Caco-2 (cell line): Measurements from ENCODE around the gene SIAH2. TPM values are rescaled to one million over a fixed set of nuclear protein-coding genes. Genes with fewer than 3 reads are reported as not detected.
"Not testable (repeated sequence)": the region's sequence is repeated elsewhere in the genome, so short reads cannot be mapped to it uniquely, and the experiment has no call there.

ENCODE experiments used
- BruUV-seq: library from RNA; stranded (reverse); fragments of 400-500 nt; replicated peaks from 2 replicates; lab custom pipeline; 2021; lab: Mats Ljungman, UMichigan
- CTCF ChIA-PET: fragments of 300-600 bp; sonication (Branson Sonifier 250); formaldehyde crosslinking; loops from one replicate; lab custom pipeline; 2022; ENCODE audit warnings: antibody characterized with exemption; lab: Charles Lee
- POLR2A ChIA-PET: fragments of 300-600 bp; sonication (Branson Sonifier 250); formaldehyde crosslinking; loops from one replicate; lab custom pipeline; 2022; ENCODE audit warnings: antibody characterized with exemption; lab: Charles Lee
- DNase-seq, 2 experiments: peaks; one replicate each; pipeline versions ENCODE4 v3.0.0 to v3.0.0-alpha.2; 2020 to 2022
- H3K27me3 ChIP-seq: replicated peaks from 2 replicates; pipeline ENCODE4 v1.6.0; 2011; ENCODE audit warnings: low read length; ENCODE audit not compliant: control insufficient read depth, insufficient read depth
- H3K36me3 ChIP-seq: 2 replicates; pipeline ENCODE4 v1.5.1; 2011; ENCODE audit warnings: low read length; ENCODE audit not compliant: control insufficient read depth, insufficient read depth
- H3K4me1 ChIP-seq: fragments of 250-450 bp; sonication (Bioruptor Pico); 2 replicates; pipeline ENCODE4 v1.5.1; 2020; ENCODE audit warnings: mild to moderate bottlenecking
- H3K4me3 ChIP-seq: 2 replicates; pipeline ENCODE4 v1.5.1; 2011; ENCODE audit warnings: low read depth, mild to moderate bottlenecking, control low read depth, low read length
- H3K9me3 ChIP-seq: fragments of 250-450 bp; sonication (Bioruptor Pico); 2 replicates; pipeline ENCODE4 v1.5.1; 2020; ENCODE audit warnings: mild to moderate bottlenecking, moderate library complexity
- H3K27ac Mint-ChIP-seq: one replicate; pipeline ENCODE4 v1.8.0; 2022; ENCODE audit warnings: mixed read lengths; ENCODE audit not compliant: unreplicated experiment
- H3K27me3 Mint-ChIP-seq: one replicate; pipeline ENCODE4 v1.8.0; 2022; ENCODE audit warnings: mixed read lengths; ENCODE audit not compliant: insufficient read depth, unreplicated experiment
- H3K36me3 Mint-ChIP-seq: one replicate; pipeline ENCODE4 v1.8.0; 2022; ENCODE audit warnings: mild to moderate bottlenecking, mixed read lengths; ENCODE audit not compliant: insufficient read depth, unreplicated experiment
- H3K4me1 Mint-ChIP-seq: one replicate; pipeline ENCODE4 v1.8.0; 2022; ENCODE audit warnings: low read depth, mixed read lengths; ENCODE audit not compliant: unreplicated experiment
- H3K4me3 Mint-ChIP-seq: one replicate; pipeline ENCODE4 v1.8.0; 2022; ENCODE audit warnings: mild to moderate bottlenecking, moderate library complexity, mixed read lengths; ENCODE audit not compliant: unreplicated experiment
- H3K9me3 Mint-ChIP-seq: one replicate; pipeline ENCODE4 v1.8.0; 2022; ENCODE audit warnings: mixed read lengths; ENCODE audit not compliant: unreplicated experiment
- CTCF ChIP-seq, 2 experiments: fragments of 200-600 bp in 1 of 2; IDR thresholded peaks; 1 replicate in 1 of 2; 2 replicates in 1 of 2; pipeline versions ENCODE4 v1.5.1 to v1.8.0; 2011 to 2022; ENCODE audit warnings: antibody characterized with exemption in 1 of 2, control low read depth in 1 of 2, inconsistent platforms in 1 of 2, low read depth in 1 of 2, low read length in 1 of 2, mild to moderate bottlenecking in 1 of 2, moderate library complexity in 1 of 2; ENCODE audit not compliant: insufficient read depth in 1 of 2, severe bottlenecking in 1 of 2, unreplicated experiment in 1 of 2
- intact Hi-C: fragments of 100-400 bp; cut with micrococcal nuclease; formaldehyde crosslinking; loops from one replicate; pipeline ENCODE4 v1.10.0; 2022; ENCODE audit not compliant: unreplicated experiment
- total RNA-seq: library from RNA; stranded (reverse); gene quantifications from 2 replicates; pipeline ENCODE4 v1.2.3, GENCODE V29; 2022

Gene SIAH2
- total RNA-seq, 1 experiment from 2014 or later = 25.6 TPM

GRCh38 chr3:150800722-150801121 is 37.8 kb upstream of the SIAH2 start:
- Mint-ChIP-seq H3K4me3 (no peak overlapping the region), H3K9me3 (no peaks in the 10 kb centered on the region), H3K27ac (no peak overlapping the region), H3K27me3 (peaks cover 8% of the 10 kb centered on the region), H3K4me1 (peaks cover 5% of the 10 kb centered on the region), H3K36me3 (no peaks in the 10 kb centered on the region)
- Histone ChIP-seq H3K4me3 (no peak overlapping the region), H3K9me3 (no peaks in the 10 kb centered on the region), H3K27me3 (no peaks in the 10 kb centered on the region), H3K4me1 (0 out of 2 replicates have a peak, but pooled peaks cover 4% of the 10 kb centered on the region), H3K36me3 (no peaks in the 10 kb centered on the region)
- no peak for TF ChIP-seq CTCF (IDR thresholded peaks at IDR 0.05; ENCODE audit: insufficient read depth in 1 of 2, low read depth in 1 of 2, low read length in 1 of 2, severe bottlenecking in 1 of 2, unreplicated experiment in 1 of 2)
- no TSS peak for BruUV-seq
- POLR2A ChIA-PET = no interaction called here
- CTCF ChIA-PET = no interaction called here
- intact Hi-C loops = no loop called here
- DNase-seq = no peak

DNA sequence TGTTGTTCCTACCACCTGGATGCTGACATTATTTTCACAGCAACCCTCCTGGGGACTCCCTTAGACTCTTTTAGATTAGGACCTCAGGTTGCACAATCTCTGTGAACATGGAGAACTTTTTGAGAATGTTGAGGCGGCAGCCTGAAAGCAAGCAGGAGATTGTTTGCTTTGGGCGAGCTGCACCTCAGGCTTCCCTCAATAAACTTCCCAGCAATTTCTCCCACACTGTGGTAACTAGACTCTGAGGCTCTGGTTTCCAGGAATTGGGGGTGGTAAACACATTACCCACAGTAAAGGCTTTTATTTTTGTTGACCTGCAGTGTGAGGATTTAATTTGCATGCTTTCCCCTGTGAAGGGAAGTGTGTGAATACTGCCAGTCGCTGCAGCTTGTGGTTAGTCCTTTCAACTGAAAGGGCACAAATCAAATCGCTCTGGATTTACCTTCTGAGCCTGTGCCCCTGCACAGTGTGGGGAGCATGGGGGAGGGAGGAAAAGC is 35.2 kb upstream of the SIAH2 start:
- Histone ChIP-seq H3K27me3 (no peaks in the 10 kb centered on the region), H3K4me3 (no peak overlapping the region), H3K36me3 (no peaks in the 10 kb centered on the region), H3K4me1 (0 out of 2 replicates have a peak, but pooled peaks cover 4% of the 10 kb centered on the region), H3K9me3 (no peaks in the 10 kb centered on the region)
- no TSS peak for BruUV-seq
- DNase-seq = peak in 1 of 2 experiments; percentile 18
- intact Hi-C loops = no loop called here
- H3K9me3 Mint-ChIP-seq = no peaks in the 10 kb centered on the region
- H3K4me1 Mint-ChIP-seq = peaks cover 5% of the 10 kb centered on the region
- H3K27me3 Mint-ChIP-seq = peaks cover 5% of the 10 kb centered on the region
- no peak for TF ChIP-seq CTCF (IDR thresholded peaks at IDR 0.05; ENCODE audit: insufficient read depth in 1 of 2, low read depth in 1 of 2, low read length in 1 of 2, severe bottlenecking in 1 of 2, unreplicated experiment in 1 of 2)
- H3K4me3 Mint-ChIP-seq = no peak overlapping the region
- H3K36me3 Mint-ChIP-seq = no peaks in the 10 kb centered on the region
- H3K27ac Mint-ChIP-seq = no peak overlapping the region
- POLR2A ChIA-PET = no interaction called here
- CTCF ChIA-PET = interaction anchor here (0.8 kb wide), 1 partner anchor 10 kb away, joined by 5 read pairs; no protein-coding TSS in a partner anchor

DNA sequence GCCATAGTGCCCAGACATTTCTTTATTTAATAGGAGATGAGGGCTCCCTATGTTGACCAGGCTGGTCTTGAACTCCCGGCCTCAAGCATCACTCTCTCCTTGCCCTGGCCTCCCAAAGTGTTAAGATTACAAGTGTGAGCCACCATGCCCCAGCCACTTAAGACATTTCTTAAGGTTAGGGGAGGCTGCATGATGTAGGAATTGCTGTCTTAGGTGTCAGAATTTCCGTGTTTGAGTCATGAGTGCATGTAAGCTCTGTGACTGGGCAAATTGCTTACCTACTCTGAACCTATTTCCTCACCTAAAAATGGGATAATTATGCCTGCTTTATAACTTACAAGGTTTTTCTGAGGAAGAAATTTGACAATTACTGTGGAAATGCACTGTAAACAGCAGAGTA is 34.2 kb upstream of the SIAH2 start:
- no peaks in the 10 kb centered on the region for H3K36me3 Mint-ChIP-seq
- H3K4me3 Mint-ChIP-seq = no peak overlapping the region

DNA sequence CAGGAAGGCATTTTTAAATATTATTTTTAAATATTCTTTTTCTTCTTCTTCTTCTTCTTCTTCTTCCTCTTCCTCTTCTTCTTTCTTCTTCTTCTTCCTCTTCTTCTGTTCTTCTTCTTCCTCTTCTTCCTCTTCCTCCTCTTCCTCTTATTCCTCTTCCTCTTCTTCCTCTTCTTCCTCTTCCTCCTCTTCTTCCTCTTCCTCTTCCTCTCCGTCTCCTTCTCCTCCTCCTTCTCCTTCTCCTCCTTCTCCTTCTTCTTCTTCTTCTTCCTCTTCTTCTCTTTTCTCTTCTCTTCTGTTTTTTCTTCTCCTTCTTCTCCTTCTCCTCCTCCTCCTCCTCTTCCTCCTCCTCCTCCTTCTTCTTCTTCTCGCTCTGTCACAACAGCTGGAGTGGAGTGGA is 33.6 kb upstream of the SIAH2 start:
- H3K27me3 Mint-ChIP-seq, H3K4me3 Mint-ChIP-seq, H3K4me3 ChIP-seq, BruUV-seq, H3K9me3 ChIP-seq, DNase-seq, H3K27ac Mint-ChIP-seq, CTCF ChIA-PET, H3K36me3 Mint-ChIP-seq, intact Hi-C loops, H3K27me3 ChIP-seq, POLR2A ChIA-PET, H3K4me1 Mint-ChIP-seq, H3K36me3 ChIP-seq, H3K9me3 Mint-ChIP-seq, H3K4me1 ChIP-seq: not testable (repeated sequence)

More for the DNA sequence above, 34.2 kb upstream of the SIAH2 start:
- 0 out of 2 replicates have a peak, but pooled peaks cover 4% of the 10 kb centered on the region for H3K4me1 ChIP-seq
- TF ChIP-seq CTCF (IDR thresholded peaks at IDR 0.05; ENCODE audit: insufficient read depth in 1 of 2, low read depth in 1 of 2, low read length in 1 of 2, severe bottlenecking in 1 of 2, unreplicated experiment in 1 of 2) = no peak
- peaks cover 5% of the 10 kb centered on the region for H3K4me1 Mint-ChIP-seq
- peaks cover 5% of the 10 kb centered on the region for H3K27me3 Mint-ChIP-seq
- H3K27me3 ChIP-seq = no peaks in the 10 kb centered on the region
- no peaks in the 10 kb centered on the region for H3K9me3 ChIP-seq
- no TSS peak for BruUV-seq
- no peak overlapping the region for H3K4me3 ChIP-seq
- H3K27ac Mint-ChIP-seq = no peak overlapping the region
- no peaks in the 10 kb centered on the region for H3K9me3 Mint-ChIP-seq
- ChIA-PET CTCF (no interaction called here), POLR2A (no interaction called here)
- no peak for DNase-seq
- H3K36me3 ChIP-seq = no peaks in the 10 kb centered on the region
- intact Hi-C loops = no loop called here
